ENCODE measurements around the gene VWA2.

The VWA2 gene

GRCh38 chr10:114313866-114314265, 74.8 kb downstream of the VWA2 start:
- no peak for DNase-seq (ENCODE audit: low read depth)
- TF ChIP-seq, protein P1, sequence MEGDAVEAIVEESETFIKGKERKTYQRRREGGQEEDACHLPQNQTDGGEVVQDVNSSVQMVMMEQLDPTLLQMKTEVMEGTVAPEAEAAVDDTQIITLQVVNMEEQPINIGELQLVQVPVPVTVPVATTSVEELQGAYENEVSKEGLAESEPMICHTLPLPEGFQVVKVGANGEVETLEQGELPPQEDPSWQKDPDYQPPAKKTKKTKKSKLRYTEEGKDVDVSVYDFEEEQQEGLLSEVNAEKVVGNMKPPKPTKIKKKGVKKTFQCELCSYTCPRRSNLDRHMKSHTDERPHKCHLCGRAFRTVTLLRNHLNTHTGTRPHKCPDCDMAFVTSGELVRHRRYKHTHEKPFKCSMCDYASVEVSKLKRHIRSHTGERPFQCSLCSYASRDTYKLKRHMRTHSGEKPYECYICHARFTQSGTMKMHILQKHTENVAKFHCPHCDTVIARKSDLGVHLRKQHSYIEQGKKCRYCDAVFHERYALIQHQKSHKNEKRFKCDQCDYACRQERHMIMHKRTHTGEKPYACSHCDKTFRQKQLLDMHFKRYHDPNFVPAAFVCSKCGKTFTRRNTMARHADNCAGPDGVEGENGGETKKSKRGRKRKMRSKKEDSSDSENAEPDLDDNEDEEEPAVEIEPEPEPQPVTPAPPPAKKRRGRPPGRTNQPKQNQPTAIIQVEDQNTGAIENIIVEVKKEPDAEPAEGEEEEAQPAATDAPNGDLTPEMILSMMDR (IDR thresholded peaks at IDR 0.05; ENCODE audit: insufficient read depth, low read depth, low read length, missing control alignments) = no peak
- no peak overlapping the region for H3K4me3 ChIP-seq (ENCODE audit: low read depth, low read length)

DNA sequence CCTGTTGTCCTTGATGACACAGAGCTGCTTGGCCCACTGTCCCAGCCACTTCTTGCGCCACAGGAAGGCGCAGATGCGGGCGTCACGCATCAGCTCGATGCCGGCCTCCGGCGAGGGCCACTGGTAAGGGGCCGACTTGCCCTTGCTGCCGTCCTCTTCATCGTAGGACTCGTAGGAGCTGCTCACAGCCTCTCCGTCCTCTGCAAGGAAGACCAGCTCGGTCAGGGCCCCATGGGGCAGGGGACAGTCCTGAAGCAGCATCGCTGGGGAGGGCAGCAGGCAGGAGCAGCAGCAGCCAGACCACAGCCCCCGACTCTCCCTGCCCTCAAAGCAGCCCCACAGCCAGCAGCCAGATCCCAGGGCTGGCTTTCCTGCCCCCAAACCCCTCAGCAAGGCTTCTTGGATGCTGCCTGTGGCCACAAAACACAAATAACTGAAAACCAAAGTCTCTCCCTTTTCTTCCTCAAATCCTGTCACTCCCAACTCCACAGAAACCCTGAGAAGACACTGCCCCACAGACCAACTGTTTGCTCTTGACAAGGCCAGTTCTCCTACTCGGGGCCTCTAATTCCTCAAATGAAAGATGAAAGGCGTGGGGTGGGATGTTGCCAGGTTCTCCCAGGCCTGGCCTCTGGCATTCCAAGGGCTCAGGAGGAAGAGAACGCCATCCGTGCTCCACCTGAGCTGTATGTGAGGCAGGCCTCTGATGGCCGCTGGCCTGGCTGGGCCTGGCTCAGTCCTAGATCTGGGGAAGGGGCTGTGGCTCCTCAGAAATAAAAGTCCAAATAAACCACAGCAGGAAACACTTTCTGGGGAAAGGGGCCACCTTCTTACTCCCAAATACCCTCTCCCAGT, 76.7 kb downstream of the VWA2 start:
- H3K4me3 ChIP-seq (ENCODE audit: low read depth, low read length) = no peak overlapping the region
- DNase-seq (ENCODE audit: low read depth) = no peak
- TF ChIP-seq, protein P1 (IDR thresholded peaks at IDR 0.05; ENCODE audit: insufficient read depth, low read depth, low read length, missing control alignments) = no peak

- H3K4me3 ChIP-seq (ENCODE audit: low read depth, low read length) = no peak overlapping the region
- TF ChIP-seq, protein P1 (IDR thresholded peaks at IDR 0.05; ENCODE audit: insufficient read depth, low read depth, low read length, missing control alignments) = no peak
- no peak for DNase-seq (ENCODE audit: low read depth)
Observed at GRCh38 chr10:114316744-114317143, 77.7 kb downstream of the VWA2 start.

DNA sequence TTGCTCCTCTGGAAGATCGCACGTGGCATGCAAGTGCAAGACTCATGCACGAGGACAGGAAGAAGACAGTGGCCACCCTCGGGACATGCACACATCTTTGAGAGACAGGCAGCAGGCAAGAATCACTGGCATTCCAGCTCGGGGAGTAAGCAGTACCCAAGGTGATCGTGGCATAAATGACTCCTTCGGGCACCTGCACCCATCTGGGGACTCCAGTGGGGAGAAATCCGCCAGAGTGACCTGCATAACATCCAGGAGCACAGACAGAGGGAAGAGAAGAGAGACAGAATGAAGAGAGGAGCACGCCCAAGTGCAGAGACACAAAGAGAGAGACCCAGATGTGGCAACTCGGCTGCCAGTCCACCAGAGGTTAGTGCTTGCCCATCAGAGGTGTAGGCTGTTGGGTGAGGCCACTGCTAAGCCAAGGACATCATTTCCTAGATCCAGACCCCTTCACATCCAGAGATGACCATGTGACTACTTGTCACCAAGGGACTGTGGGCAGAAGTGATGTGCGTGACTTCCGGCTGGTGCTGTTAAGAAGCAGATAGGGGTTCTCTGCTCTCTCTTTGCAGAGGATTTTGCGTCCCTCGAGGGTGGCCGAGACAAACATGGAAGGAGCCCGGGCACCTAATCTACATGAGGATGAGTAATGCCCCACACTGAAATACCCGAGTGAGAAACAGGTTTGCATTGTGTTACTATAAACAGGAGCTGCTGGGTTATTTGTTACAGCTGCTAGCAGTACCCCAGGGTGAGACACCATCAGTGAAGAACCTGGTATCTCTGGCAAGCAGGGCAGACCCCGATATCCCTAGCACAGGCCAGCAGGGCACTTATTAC, 80.6 kb downstream of the VWA2 start:
- TF ChIP-seq, protein P1 (IDR thresholded peaks at IDR 0.05; ENCODE audit: insufficient read depth, low read depth, low read length, missing control alignments) = no peak
- DNase-seq (ENCODE audit: low read depth) = no peak
- no peak overlapping the region for H3K4me3 ChIP-seq (ENCODE audit: low read depth, low read length)

GRCh38 chr10:114320249-114321116, 81.4 kb downstream of the VWA2 start:
- H3K4me3 ChIP-seq (ENCODE audit: low read depth, low read length) = no peak overlapping the region
- TF ChIP-seq, protein P1 (IDR thresholded peaks at IDR 0.05; ENCODE audit: insufficient read depth, low read depth, low read length, missing control alignments) = no peak
- no peak for DNase-seq (ENCODE audit: low read depth)

DNA sequence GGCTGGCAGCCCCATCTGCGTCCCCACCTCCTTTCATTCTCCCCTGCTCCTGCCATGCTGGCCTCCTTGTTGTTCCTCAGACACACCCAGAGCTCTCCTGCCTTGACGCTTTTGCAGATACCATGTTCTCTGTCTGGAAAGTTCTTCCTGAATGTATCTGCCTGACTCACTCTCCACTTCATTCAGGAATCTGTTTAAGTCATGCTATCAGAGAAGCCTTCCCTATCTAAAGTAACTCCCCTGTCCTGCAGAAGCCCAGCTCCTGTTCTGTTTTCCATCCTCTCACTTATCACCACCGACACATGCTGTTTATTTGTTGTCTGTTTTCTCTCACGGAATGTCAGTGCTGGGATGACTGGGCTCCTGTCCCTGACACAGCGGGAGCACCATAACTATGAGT, 83.3 kb downstream of the VWA2 start:
- TF ChIP-seq, protein P1 (IDR thresholded peaks at IDR 0.05; ENCODE audit: insufficient read depth, low read depth, low read length, missing control alignments) = no peak
- H3K4me3 ChIP-seq (ENCODE audit: low read depth, low read length) = no peak overlapping the region
- DNase-seq (ENCODE audit: low read depth) = no peak
